Dermis microvascular lymphatic vessel endothelial cell (primary cell): ENCODE data around the gene FAM163B. TPM values are rescaled to one million over a fixed set of nuclear protein-coding genes. Genes with fewer than 3 reads are reported as not detected.
A peak's percentile ranks its signal among the peaks of the same experiment; 100 is the strongest.

Source experiments
- DNase-seq, 2 donors: peaks; one replicate each; pipeline versions ENCODE4 v3.0.0 to v3.0.0-alpha.2; 2010; ENCODE audit warnings: low read depth in 2 of 2
- total RNA-seq: library from RNA; depleted of rRNA; stranded (reverse); fragments of >200 nt; gene quantifications from 2 replicates; pipeline ENCODE4 v1.2.1, GENCODE V29; 2014

Gene FAM163B
- total RNA-seq, 1 donor from 2014 or later: not detected

DNA sequence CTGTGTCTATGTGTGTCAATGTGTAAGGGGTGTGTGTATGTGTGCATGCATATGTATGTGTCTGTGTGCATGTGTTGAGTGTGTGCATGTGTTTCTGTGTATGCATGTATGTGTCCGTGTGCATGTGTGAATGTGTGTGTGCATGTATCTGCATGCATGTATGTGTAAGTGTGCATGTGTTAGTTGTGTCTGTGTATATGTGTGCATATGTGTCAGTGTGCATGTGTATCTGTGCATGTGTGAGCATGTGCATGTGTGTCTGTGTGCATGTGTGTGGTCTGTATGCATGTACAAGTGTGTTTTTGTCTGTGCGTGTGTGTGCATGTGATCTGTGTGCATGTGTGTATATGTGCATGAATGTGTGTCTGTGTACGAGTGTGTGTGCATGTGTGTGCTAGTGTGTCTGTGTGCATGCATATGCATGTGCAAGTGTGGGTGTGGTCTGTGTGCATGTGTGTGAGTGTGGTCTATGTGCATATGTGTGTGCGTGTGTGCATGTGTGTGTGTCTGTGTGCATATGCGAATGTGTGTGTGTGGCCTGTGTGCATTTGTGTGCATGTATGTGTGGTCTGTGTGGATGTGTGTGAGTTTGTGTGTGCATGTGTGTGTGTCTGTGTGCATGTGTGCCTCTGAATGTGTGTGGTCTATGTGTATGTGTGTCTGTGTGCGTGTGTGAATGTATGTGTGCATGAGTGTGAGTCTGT is 9.6 kb downstream of the FAM163B start:
- DNase-seq: no peak

DNA sequence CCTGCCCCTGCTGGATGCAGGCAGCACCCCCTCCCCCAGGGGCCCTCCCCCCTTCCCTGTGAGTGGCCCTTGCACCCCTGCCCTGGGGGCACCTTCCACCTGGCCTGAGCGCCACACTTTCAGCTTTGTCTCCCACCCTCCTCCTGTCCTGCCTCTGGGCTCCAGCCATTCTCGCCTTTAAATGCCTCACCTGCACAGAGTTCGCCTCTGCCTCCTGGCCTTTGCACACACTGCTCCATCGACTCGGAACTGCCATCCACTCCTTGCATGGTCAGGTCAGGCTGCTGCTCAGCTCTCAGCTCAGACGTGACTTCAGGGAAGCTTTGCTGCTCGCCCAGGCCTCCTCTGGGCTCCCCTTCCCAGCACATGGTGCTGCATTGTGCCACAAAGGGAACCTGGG is 10.2 kb downstream of the FAM163B start:
- no peak for DNase-seq

DNA sequence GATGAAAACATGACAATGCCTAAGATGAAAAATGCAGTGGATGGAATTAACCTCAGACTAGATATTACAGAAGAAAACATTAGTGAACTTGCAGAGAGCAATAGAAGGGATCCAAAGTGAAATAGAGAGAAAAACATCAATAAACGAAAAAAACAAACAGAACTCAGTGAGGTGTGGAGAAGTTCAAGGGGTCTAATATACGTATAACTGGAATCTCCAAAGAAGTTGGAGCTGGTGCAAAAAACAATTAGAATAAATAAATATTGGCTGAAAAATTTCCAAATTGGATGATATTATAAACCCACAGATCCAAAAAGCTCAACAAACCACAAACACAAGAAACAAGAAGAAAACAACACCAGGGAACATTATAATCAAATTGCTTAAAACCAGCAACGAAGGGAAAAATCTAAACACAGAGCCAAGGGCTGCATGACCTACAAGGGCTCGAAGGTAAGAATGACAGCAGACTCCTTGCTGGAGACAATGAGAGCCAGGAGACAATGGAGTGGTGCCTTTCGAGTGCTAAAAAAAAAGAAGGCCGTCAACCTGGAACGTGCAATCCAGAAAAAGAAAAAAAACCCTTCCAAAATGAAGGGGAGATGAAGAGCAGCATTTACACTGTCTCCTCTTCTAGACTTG is 11.8 kb downstream of the FAM163B start:
- peak in 1 of 2 donors; percentile 9 for DNase-seq

- no peak for DNase-seq
These were observed 13.3 kb downstream of the FAM163B start for GRCh38 chr9:133595910-133596309.

DNA sequence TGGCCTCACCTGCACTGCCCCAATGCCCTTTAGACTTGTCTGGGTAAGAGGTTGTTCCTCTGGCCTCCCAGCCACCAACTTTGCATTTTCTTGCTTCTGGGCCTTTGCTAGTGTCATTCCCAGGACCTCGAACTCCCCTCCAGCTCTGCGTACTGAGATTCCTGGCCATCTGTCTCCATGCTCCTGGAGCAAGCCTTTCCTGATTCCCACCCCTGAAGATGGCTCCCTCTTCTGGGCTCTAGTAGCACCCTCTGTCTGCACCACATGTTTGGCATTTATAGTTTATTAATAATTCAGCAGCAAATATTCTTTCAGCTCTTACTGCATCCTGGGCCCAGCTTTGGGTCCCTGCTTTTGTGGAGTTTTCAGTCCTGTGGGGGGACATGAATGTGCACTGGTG is 14.9 kb downstream of the FAM163B start:
- DNase-seq: no peak

DNA sequence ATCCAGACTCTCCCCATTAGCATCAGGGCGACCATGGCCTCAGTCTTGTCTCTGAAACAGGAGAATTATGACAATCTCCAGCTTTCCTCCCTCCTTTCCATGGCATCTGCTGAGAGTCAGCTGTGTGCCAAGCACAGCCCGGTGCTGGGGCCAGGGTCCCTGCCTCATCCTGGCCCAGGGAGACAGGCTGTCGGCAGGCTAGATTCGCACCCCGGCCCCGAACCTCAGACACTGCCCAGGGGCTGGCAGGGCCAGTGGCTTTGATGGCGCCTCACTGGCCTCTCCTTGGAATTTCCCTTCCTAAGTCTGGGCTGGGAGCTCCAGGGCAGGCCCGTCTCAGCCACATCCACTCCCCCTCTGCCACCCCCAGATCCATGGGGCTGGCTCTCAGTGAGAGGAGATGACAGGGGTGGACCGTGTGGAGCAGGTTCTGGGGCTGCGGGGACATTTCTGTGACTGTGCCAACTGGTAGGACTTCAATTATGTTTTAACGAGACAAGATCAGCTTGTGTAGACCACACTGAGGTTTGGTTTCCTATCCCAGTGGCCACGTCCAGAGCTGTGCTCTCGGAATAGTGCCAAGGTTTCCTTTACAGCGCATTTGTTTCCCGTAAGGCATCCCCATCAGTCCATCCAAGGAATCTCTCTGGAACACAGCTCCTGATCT is 15.5 kb downstream of the FAM163B start:
- no peak for DNase-seq

GRCh38 chr9:133592731-133593409 is 16.3 kb downstream of the FAM163B start:
- no peak for DNase-seq

- DNase-seq: no peak
These were observed 17.2 kb downstream of the FAM163B start for GRCh38 chr9:133591985-133592384.

GRCh38 chr9:133591116-133591910 is 17.9 kb downstream of the FAM163B start:
- DNase-seq: no peak

- no peak for DNase-seq
These were observed 18.8 kb downstream of the FAM163B start for GRCh38 chr9:133590231-133590855.

DNA sequence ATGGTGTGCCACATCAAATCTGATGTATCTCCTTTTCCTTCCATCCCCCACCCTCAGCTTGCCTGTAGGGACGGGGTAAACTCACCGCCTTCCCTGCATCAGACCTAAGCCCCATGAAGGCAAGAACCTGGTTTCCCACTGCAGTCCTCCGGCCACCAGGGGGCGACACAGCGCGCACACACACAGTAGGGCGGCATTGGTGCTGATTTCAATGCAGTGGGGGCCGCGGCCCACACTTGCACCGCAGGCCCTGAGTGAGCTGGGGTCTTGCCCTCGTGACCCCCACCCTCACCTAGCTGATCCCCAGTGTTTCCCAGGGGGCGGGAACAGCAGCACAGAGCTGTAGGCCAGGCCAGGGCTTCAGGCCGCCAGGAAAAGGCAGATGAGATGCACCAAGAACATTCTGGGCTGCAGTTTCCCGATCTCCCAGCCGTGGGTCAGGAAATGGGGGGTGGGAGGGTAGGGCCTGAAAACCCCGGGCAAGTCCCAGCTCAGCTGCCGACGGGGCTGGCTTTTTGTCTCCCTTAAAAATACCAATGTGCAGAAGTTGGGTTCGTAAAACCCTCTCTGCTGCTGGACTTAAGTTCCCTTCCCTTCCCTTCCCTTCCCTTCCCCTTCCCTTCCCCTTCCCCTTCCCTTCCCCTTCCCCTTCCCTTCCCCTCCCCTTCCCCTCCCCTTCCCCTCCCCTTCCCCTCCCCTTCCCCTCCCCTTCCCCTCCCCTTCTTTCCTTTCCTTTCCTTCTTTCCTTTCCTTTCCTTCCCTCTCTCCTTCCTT is 19.5 kb downstream of the FAM163B start:
- no peak for DNase-seq

- DNase-seq: no peak
These were observed 21.7 kb downstream of the FAM163B start for GRCh38 chr9:133587466-133587865.

GRCh38 chr9:133587051-133587450 is 22.1 kb downstream of the FAM163B start:
- no peak for DNase-seq

DNA sequence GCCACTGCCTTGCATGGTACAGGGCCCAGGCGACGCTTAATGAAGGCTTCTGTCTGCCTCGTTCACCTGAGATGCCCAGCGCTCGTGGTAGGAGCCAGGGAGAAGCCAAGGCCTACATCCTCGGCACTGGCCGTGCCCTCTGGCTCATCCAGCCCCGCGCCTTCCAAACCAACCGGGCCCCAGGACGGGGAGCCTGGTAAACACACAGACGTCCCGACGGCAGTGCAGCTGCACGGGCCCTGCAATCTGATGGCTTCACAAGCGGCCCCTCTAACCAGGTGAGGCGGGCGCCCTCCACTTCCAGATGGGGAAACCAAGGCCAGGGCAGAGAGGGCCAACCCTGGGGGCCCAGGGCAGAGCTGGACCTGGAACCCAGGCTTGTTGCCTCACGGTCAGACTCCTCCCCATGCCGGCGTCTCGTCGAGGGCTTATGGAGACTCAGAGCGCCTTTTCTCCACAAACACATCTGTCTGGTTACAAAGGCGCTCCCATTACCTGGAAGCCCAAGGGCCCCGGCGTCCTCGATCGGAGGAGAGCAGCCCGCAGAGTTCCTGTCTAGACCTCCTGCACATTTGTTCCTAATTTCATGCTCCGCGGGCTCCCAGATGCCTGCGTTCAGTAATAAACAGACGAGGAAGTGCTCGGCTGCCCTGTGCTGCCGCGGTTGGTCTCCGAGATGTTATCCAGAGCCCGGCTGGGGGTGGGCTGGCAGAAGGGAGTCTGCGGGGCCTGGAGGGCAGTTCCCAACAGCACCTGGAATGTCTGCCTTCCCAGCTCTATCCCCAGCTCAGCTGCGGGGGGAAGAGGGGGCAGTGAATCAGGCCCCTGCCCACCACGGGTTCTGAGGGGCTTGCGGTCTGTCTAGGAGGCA is 23.5 kb downstream of the FAM163B start:
- no peak for DNase-seq

DNA sequence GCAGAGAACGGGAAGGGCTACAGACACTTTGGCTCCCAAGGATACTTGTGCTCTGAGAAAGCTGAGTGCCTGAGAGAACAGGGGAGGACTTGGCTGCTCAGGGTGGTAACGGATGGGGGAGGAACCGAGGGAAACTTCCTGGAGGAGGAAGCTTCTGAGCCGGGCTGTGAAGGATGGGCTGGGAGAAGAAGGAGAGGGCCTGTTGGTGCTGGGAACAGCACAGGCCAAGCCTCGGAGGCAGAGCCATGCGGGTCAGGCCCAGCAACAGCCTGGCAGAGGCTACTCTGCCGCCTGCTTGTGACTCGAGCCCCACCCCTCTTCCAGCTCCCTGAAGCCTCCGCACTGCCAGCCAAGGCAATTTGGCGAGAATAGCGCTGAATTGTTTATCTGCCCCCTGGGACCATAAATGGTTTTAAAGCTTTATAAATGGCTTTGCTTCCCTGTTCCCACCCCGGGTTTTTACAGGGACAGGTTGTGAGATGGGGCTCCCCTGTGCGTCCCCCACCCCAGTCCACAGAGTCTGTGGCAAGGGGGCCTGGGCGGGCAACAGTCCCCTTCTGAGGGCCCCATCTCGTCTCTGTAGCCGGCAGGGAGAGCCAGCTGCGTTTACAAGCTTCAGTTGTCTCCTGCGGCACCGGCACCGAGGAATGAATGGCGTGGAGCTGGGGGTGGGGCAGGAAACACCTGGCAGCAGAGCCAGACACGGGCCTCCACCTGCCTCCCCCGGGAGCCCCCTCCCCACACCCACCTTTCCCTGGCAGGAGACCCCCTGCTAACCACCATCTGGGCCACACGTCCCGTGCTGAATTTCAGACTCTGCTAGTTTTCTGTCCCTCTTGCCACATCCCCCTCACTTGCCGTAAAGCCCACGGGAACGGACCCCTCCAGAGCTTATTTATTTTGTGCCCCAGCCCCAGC is 24.4 kb downstream of the FAM163B start:
- DNase-seq: no peak

DNA sequence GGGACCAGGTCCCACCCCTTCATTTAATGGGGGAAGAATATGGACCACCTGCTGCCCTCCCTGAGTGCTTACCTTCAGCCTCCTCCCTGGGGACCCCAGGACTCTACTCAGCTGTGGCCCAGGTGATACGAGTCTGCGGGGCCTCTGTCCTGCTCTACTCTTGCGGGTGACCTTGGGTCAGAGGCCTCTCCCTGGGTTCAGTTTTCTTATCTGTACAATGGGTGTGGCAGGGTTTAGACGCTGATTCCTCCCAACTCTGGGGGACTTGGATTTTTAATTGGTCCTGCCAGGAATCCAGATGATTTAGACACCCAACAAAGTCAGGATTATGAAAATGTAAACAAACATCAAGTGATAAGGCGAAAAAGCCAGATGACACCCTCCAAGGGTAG is 25.0 kb downstream of the FAM163B start:
- no peak for DNase-seq

- DNase-seq: no peak
These were observed 25.6 kb downstream of the FAM163B start for GRCh38 chr9:133583586-133583985.

DNA sequence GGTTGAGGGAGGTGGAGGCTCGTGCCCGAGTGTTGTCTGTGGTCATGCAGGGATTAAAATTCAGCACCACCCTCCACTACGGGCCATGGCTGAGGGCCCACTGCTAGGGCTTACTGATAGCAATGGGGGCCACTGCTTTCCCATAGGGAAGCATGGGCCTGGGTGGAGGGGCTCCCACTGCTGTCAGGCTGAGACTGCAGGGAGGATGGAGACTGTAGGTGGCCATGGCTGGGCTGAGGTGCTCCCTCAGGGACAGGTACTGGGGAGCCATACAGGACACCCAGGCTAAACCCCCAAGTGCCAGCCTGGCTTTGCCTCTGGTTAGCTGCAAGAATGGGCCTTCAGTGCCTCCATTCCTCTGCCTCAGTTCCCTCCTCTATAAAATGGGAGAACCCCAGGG is 26.1 kb downstream of the FAM163B start:
- no peak for DNase-seq
